Measurements from ENCODE around the gene PEAK1.
A peak's percentile ranks its signal among the peaks of the same experiment; 100 is the strongest.
"Not testable (repeated sequence)": the region's sequence is repeated elsewhere in the genome, so short reads cannot be mapped to it uniquely, and the experiment has no call there.

The PEAK1 gene

GRCh38 chr15:77183066-77183465 lies 236.8 kb downstream of the PEAK1 start:
- TF ChIP-seq CTCF (conservative IDR thresholded peaks at IDR 0.05; ENCODE audit: low read length) = no peak
- no peak for DNase-seq (ENCODE audit: low read depth)
- H3K4me3 ChIP-seq (ENCODE audit: low read length) = no peak overlapping the region

- no peak for TF ChIP-seq CTCF (conservative IDR thresholded peaks at IDR 0.05; ENCODE audit: low read length)
- H3K4me3 ChIP-seq (ENCODE audit: low read length) = no peak overlapping the region
- no peak for DNase-seq (ENCODE audit: low read depth)
Measured at GRCh38 chr15:77181305-77182074, 238.4 kb downstream of the PEAK1 start.

- no peak for TF ChIP-seq CTCF (conservative IDR thresholded peaks at IDR 0.05; ENCODE audit: low read length)
- no peak overlapping the region for H3K4me3 ChIP-seq (ENCODE audit: low read length)
- DNase-seq (ENCODE audit: low read depth) = peak; percentile 69
Measured at GRCh38 chr15:77180757-77181156, 239.1 kb downstream of the PEAK1 start.

- no peak overlapping the region for H3K4me3 ChIP-seq (ENCODE audit: low read length)
- no peak for TF ChIP-seq CTCF (conservative IDR thresholded peaks at IDR 0.05; ENCODE audit: low read length)
- DNase-seq (ENCODE audit: low read depth) = no peak
Measured at GRCh38 chr15:77180270-77180669, 239.6 kb downstream of the PEAK1 start.

GRCh38 chr15:77179541-77179998 lies 240.3 kb downstream of the PEAK1 start:
- TF ChIP-seq CTCF (conservative IDR thresholded peaks at IDR 0.05; ENCODE audit: low read length) = no peak
- H3K4me3 ChIP-seq (ENCODE audit: low read length) = no peak overlapping the region
- no peak for DNase-seq (ENCODE audit: low read depth)

- H3K4me3 ChIP-seq (ENCODE audit: low read length) = no peak overlapping the region
- DNase-seq (ENCODE audit: low read depth) = no peak
- no peak for TF ChIP-seq CTCF (conservative IDR thresholded peaks at IDR 0.05; ENCODE audit: low read length)
Measured at GRCh38 chr15:77178411-77178810, 241.5 kb downstream of the PEAK1 start.

- not testable (repeated sequence) for H3K4me3 ChIP-seq (ENCODE audit: low read length); DNase-seq (ENCODE audit: low read depth)
Measured at GRCh38 chr15:77176148-77176547, 243.8 kb downstream of the PEAK1 start.

Data from AG10803 (cell line).